KMS-11 (cell line): ENCODE measurements around the gene FRG2.
"Not testable (repeated sequence)": the region's sequence is repeated elsewhere in the genome, so short reads cannot be mapped to it uniquely, and the experiment has no call there.

Experiments
- H2AFZ ChIP-seq: fragments of 200-600 bp; sonication (generic); 2 replicates; pipeline ENCODE4 v1.6.1; 2016; ENCODE audit warnings: antibody characterized with exemption, mixed run types, low read depth
- H3K27ac ChIP-seq: fragments of 200-600 bp; sonication (generic); 2 replicates; pipeline ENCODE4 v1.6.1; 2016; ENCODE audit warnings: mild to moderate bottlenecking, mixed run types
- H3K27me3 ChIP-seq: fragments of 200-600 bp; sonication (generic); 2 replicates; pipeline ENCODE4 v1.6.1; 2017; ENCODE audit warnings: mild to moderate bottlenecking, low read depth, mixed run types, moderate library complexity; ENCODE audit not compliant: insufficient read depth
- H3K36me3 ChIP-seq: fragments of 200-600 bp; sonication (generic); 2 replicates; pipeline ENCODE4 v1.6.1; 2017; ENCODE audit warnings: mild to moderate bottlenecking, mixed run types; ENCODE audit not compliant: insufficient read depth
- H3K4me1 ChIP-seq: fragments of 200-600 bp; sonication (generic); 2 replicates; pipeline ENCODE4 v1.6.1; 2016; ENCODE audit warnings: mild to moderate bottlenecking, low read depth, mixed run types; ENCODE audit not compliant: poor library complexity, severe bottlenecking
- H3K4me2 ChIP-seq: fragments of 200-600 bp; sonication (generic); 2 replicates; pipeline ENCODE4 v1.7.0; 2016; ENCODE audit warnings: mild to moderate bottlenecking, mixed run types
- H3K4me3 ChIP-seq: fragments of 200-600 bp; sonication (generic); IDR thresholded peaks from 2 replicates; pipeline ENCODE4 v1.6.1; 2017; ENCODE audit warnings: low read depth, low read length, mixed read lengths; ENCODE audit not compliant: insufficient read depth
- H3K79me2 ChIP-seq: fragments of 200-600 bp; sonication (generic); 2 replicates; pipeline ENCODE4 v1.6.1; 2016; ENCODE audit warnings: low read depth, mixed run types; ENCODE audit not compliant: insufficient read depth
- H3K9ac ChIP-seq: fragments of 200-600 bp; sonication (generic); 2 replicates; pipeline ENCODE4 v1.6.1; 2016; ENCODE audit warnings: mild to moderate bottlenecking, mixed run types
- H4K20me1 ChIP-seq: fragments of 200-600 bp; sonication (generic); 2 replicates; pipeline ENCODE4 v1.6.1; 2016; ENCODE audit warnings: mild to moderate bottlenecking, mixed run types; ENCODE audit not compliant: insufficient read depth
- CTCF ChIP-seq: fragments of 200-600 bp; sonication (generic); conservative IDR thresholded peaks from 2 replicates; pipeline ENCODE4 v1.6.1; 2017; ENCODE audit warnings: low read depth, mild to moderate bottlenecking, antibody characterized with exemption, low read length, moderate library complexity, mixed read lengths

Gene FRG2

GRCh38 chr4:190022614-190023281 lies 4.3 kb downstream of the FRG2 start:
- H3K4me3 ChIP-seq, H4K20me1 ChIP-seq, H3K36me3 ChIP-seq, H3K27me3 ChIP-seq, H3K79me2 ChIP-seq, H3K4me1 ChIP-seq: not testable (repeated sequence)
- peak overlapping the region; percentile 33 for H3K4me2 ChIP-seq
- peak overlapping the region; percentile 62 for H3K27ac ChIP-seq
- H3K9ac ChIP-seq: peak overlapping the region; percentile 64
- peak overlapping the region; percentile 30; the same call in 1 of the 2 replicates for H2AFZ ChIP-seq

GRCh38 chr4:190021973-190022372 lies 5.1 kb downstream of the FRG2 start:
- peak overlapping the region; percentile 35; the same call in 1 of the 2 replicates for H3K9ac ChIP-seq
- not testable (repeated sequence) for H3K4me2 ChIP-seq, H4K20me1 ChIP-seq, H3K4me3 ChIP-seq, H3K79me2 ChIP-seq, H3K27me3 ChIP-seq, H3K27ac ChIP-seq, H3K4me1 ChIP-seq, H2AFZ ChIP-seq, H3K36me3 ChIP-seq

- no peaks in the 10 kb centered on the region for H3K36me3 ChIP-seq
- no peak overlapping the region for H3K27ac ChIP-seq
- no peak for TF ChIP-seq CTCF
- peak overlapping the region; percentile 41; the same call in 1 of the 2 replicates for H3K9ac ChIP-seq
- H3K4me1 ChIP-seq: peaks cover 8% of the 10 kb centered on the region
- H3K4me3 ChIP-seq: no peak overlapping the region
- peak overlapping the region; percentile 80; the same call in 1 of the 2 replicates for H2AFZ ChIP-seq
- peak overlapping the region; percentile 91 for H3K4me2 ChIP-seq
- no peaks in the 10 kb centered on the region for H3K79me2 ChIP-seq
- no peaks in the 10 kb centered on the region for H3K27me3 ChIP-seq
- no peaks in the 10 kb centered on the region for H4K20me1 ChIP-seq
Measured at GRCh38 chr4:190020790-190021717, 6.0 kb downstream of the FRG2 start.

- H3K27me3 ChIP-seq, H3K4me3 ChIP-seq, H3K4me1 ChIP-seq, H2AFZ ChIP-seq, H3K27ac ChIP-seq, H3K9ac ChIP-seq, H3K36me3 ChIP-seq, H3K79me2 ChIP-seq, H4K20me1 ChIP-seq: not testable (repeated sequence)
- peak overlapping the region; percentile 91; the same call in 1 of the 2 replicates for H3K4me2 ChIP-seq
Measured at GRCh38 chr4:190019859-190020463, 7.1 kb downstream of the FRG2 start.

GRCh38 chr4:190019023-190019858 lies 7.8 kb downstream of the FRG2 start:
- Histone ChIP-seq H3K79me2 (no peaks in the 10 kb centered on the region), H3K4me2 (no peak overlapping the region), H3K36me3 (no peaks in the 10 kb centered on the region), H3K27me3 (no peaks in the 10 kb centered on the region), H3K27ac (no peak overlapping the region), H3K4me3 (no peak overlapping the region), H2AFZ (no peak overlapping the region), H4K20me1 (no peaks in the 10 kb centered on the region), H3K9ac (no peak overlapping the region), H3K4me1 (peaks cover 8% of the 10 kb centered on the region)
- no peak for TF ChIP-seq CTCF
